Liver (tissue), 9 donors: Measurements from ENCODE around the gene ZNF569. TPM values are rescaled to one million over a fixed set of nuclear protein-coding genes. Genes with fewer than 3 reads are reported as not detected.
A peak's percentile ranks its signal among the peaks of the same experiment; 100 is the strongest.

Experiments
- DNase-seq: peaks from one replicate; pipeline ENCODE4 v3.0.0-alpha.2; 2017; ENCODE audit warnings: low spot score
- H3K27ac ChIP-seq, 2 donors: one replicate each; pipeline ENCODE4 v1.7.0; 2013; ENCODE audit warnings: inconsistent platforms in 2 of 2, low read length in 2 of 2, control low read depth in 1 of 2, low read depth in 1 of 2, mild to moderate bottlenecking in 1 of 2
- H3K27me3 ChIP-seq, 4 donors: one replicate each; pipeline versions ENCODE4 v1.6.1 to v1.7.0; 2013; ENCODE audit warnings: low read length in 3 of 4, inconsistent platforms in 1 of 4, mild to moderate bottlenecking in 1 of 4, moderate library complexity in 1 of 4; ENCODE audit not compliant: control insufficient read depth in 4 of 4, insufficient read depth in 4 of 4
- H3K36me3 ChIP-seq, 4 donors: one replicate each; pipeline versions ENCODE4 v1.6.1 to v1.7.0; 2013; ENCODE audit warnings: low read length in 3 of 4, mild to moderate bottlenecking in 3 of 4, low read depth in 1 of 4, moderate library complexity in 1 of 4; ENCODE audit not compliant: control insufficient read depth in 4 of 4, insufficient read depth in 3 of 4
- H3K4me1 ChIP-seq, 4 donors: one replicate each; pipeline versions ENCODE4 v1.6.1 to v1.7.0; 2013; ENCODE audit warnings: low read length in 3 of 4, mild to moderate bottlenecking in 3 of 4, moderate library complexity in 1 of 4; ENCODE audit not compliant: control insufficient read depth in 4 of 4, insufficient read depth in 4 of 4
- H3K4me3 ChIP-seq, 3 donors: one replicate each; pipeline versions ENCODE4 v1.6.1 to v1.7.0; 2013; ENCODE audit warnings: low read length in 3 of 3, control low read depth in 1 of 3, low read depth in 1 of 3, mild to moderate bottlenecking in 1 of 3
- H3K9ac ChIP-seq, 2 donors: one replicate each; pipeline ENCODE4 v1.7.0; 2013; ENCODE audit warnings: low read length in 2 of 2, mild to moderate bottlenecking in 2 of 2, moderate library complexity in 2 of 2, control low read depth in 1 of 2, low read depth in 1 of 2
- H3K9me3 ChIP-seq, 4 donors: one replicate each; pipeline versions ENCODE4 v1.6.1 to v1.7.0; 2013; ENCODE audit warnings: low read length in 3 of 4; ENCODE audit not compliant: control insufficient read depth in 4 of 4
- ATF3 ChIP-seq: IDR thresholded peaks from 2 replicates; pipeline ENCODE4 v1.6.1; 2016; ENCODE audit warnings: antibody characterized with exemption
- EGR1 ChIP-seq, 2 donors: IDR thresholded peaks; 2 replicates each; pipeline ENCODE4 v1.6.1; 2016 to 2018; ENCODE audit warnings: antibody characterized with exemption in 2 of 2, low read depth in 2 of 2
- FOXA1 ChIP-seq: IDR thresholded peaks from 2 replicates; pipeline ENCODE4 v1.6.1; 2016; ENCODE audit warnings: antibody characterized with exemption
- FOXA2 ChIP-seq: IDR thresholded peaks from 2 replicates; pipeline ENCODE4 v1.6.1; 2016; ENCODE audit warnings: antibody characterized with exemption
- GABPA ChIP-seq, 2 donors: IDR thresholded peaks in 1 of 2; conservative IDR thresholded peaks in 1 of 2; 2 replicates each; pipeline ENCODE4 v1.6.1; 2016; ENCODE audit warnings: antibody characterized with exemption in 2 of 2, mild to moderate bottlenecking in 1 of 2, moderate library complexity in 1 of 2
- HNF4G ChIP-seq: IDR thresholded peaks from 2 replicates; pipeline ENCODE4 v1.6.1; 2016; ENCODE audit warnings: antibody characterized with exemption
- MAX ChIP-seq: IDR thresholded peaks from 2 replicates; pipeline ENCODE4 v1.6.1; 2016; ENCODE audit warnings: antibody characterized with exemption
- RAD21 ChIP-seq, 2 donors: IDR thresholded peaks; 2 replicates each; pipeline ENCODE4 v1.6.1; 2016; ENCODE audit warnings: antibody characterized with exemption in 2 of 2, mild to moderate bottlenecking in 2 of 2
- RXRA ChIP-seq, 2 donors: IDR thresholded peaks; 2 replicates each; pipeline ENCODE4 v1.6.1; 2017 to 2018; ENCODE audit warnings: antibody characterized with exemption in 2 of 2, mild to moderate bottlenecking in 1 of 2
- YY1 ChIP-seq: IDR thresholded peaks from 2 replicates; pipeline ENCODE4 v1.6.1; 2016; ENCODE audit warnings: antibody characterized with exemption, mild to moderate bottlenecking
- WGBS: extraction: QIAGEN DNeasy Blood & Tissue Kit; methylation state at CpG from one replicate; pipeline ENCODE4 v1.1.7; 2013; 5-methylcytosine and 5-hydroxymethylcytosine counted together
- polyA plus RNA-seq, 2 donors: library from polyadenylated mRNA; stranded (reverse) in 1 of 2; unstranded in 1 of 2; fragments of 200-250 nt in 1 of 2; fragments of >200 nt in 1 of 2; fragmentation: Nextera tagmentation in 1 of 2; extraction: Ambion mirVana in 1 of 2; gene quantifications; one replicate each; pipeline versions ENCODE4 v1.2.1 to v1.2.3, GENCODE V29; 2013 to 2015
- total RNA-seq, 2 donors: library from RNA; depleted of rRNA; stranded (reverse); fragments of >200 nt; gene quantifications; one replicate each; pipeline ENCODE4 v1.2.3, GENCODE V29; 2014
- TF ChIP-seq, protein P1 (sequence below): IDR thresholded peaks from 2 replicates; pipeline ENCODE4 v1.6.1; 2016; ENCODE audit warnings: antibody characterized with exemption
- TF ChIP-seq, protein P2 (sequence below): fragments of 150-350 bp; IDR thresholded peaks from 2 replicates; pipeline ENCODE4 v1.5.1; 2017; ENCODE audit warnings: improper control_type of control experiment, low read depth, low read length; ENCODE audit not compliant: missing input control
- TF ChIP-seq, protein P3 (sequence below): IDR thresholded peaks from 2 replicates; pipeline ENCODE4 v1.6.1; 2016; ENCODE audit warnings: antibody characterized with exemption, mild to moderate bottlenecking
- donor health status: healthy.
- donor health status: healthy.
- donor health status: healthy.
- donor health status: healthy.
- donor health status: healthy.

ZNF569 gene
- total and polyA plus RNA-seq, 4 donors = 0.90 to 6.2 (median 1.3) TPM

- H3K4me3 ChIP-seq = peak overlapping the region; percentile 77 to 90 (median 80)
- H3K9me3 ChIP-seq = peaks cover 3 to 18% (median 14%) of the 10 kb centered on the region in 4 donors
- no peaks in the 10 kb centered on the region for H3K27me3 ChIP-seq
- WGBS = 39% methylated on average over 18 of the region's 18 CpGs
- no peak for DNase-seq
- H3K27ac ChIP-seq = peak overlapping the region; percentile 58 to 78
- peaks cover 4 to 29% (median 19%) of the 10 kb centered on the region in 4 donors for H3K36me3 ChIP-seq
- no peak for TF ChIP-seq FOXA1
- TF ChIP-seq YY1 = no peak
- TF ChIP-seq, protein P1, sequence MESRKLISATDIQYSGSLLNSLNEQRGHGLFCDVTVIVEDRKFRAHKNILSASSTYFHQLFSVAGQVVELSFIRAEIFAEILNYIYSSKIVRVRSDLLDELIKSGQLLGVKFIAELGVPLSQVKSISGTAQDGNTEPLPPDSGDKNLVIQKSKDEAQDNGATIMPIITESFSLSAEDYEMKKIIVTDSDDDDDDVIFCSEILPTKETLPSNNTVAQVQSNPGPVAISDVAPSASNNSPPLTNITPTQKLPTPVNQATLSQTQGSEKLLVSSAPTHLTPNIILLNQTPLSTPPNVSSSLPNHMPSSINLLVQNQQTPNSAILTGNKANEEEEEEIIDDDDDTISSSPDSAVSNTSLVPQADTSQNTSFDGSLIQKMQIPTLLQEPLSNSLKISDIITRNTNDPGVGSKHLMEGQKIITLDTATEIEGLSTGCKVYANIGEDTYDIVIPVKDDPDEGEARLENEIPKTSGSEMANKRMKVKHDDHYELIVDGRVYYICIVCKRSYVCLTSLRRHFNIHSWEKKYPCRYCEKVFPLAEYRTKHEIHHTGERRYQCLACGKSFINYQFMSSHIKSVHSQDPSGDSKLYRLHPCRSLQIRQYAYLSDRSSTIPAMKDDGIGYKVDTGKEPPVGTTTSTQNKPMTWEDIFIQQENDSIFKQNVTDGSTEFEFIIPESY = no peak
- TF ChIP-seq EGR1 (IDR thresholded peaks at IDR 0.05; ENCODE audit: low read depth in 2 of 2) = no peak
- TF ChIP-seq HNF4G = no peak
- TF ChIP-seq GABPA (IDR thresholded peaks at IDR 0.05 in 1 of 2, conservative IDR thresholded peaks at IDR 0.05 in 1 of 2) = no peak
- peaks cover 0 to 25% (median 13%) of the 10 kb centered on the region in 4 donors for H3K4me1 ChIP-seq
- H3K9ac ChIP-seq = no peak overlapping the region
Measured at GRCh38 chr19:37467608-37468090, 405 bp upstream of the ZNF569 start.

DNA sequence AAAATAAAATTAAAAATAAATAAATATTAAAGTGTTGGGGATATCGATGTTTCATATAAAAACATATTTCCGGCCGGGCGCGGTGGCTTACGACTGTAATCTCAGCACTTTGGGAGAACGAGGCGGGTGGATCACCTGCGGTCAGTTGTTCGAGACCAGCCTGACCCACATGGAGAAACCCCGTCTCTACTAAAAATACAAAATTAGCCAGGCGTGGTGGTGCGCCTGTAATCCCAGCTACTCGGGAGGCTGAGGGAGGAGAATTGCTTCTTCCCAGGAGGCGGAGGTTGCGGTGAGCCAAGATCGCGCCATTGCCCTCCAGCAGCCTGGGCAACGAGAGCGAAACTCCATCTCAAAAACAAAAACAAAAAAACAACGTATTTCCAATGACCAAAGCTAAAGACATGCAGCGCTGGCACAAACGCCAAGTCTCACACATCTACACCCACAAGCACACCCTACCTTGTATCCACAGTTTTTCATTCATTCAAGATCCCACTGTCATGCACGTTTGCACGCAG is 907 bp downstream of the ZNF569 start:
- H3K36me3 ChIP-seq = peaks cover 4 to 36% (median 27%) of the 10 kb centered on the region in 4 donors
- no peak for DNase-seq
- H3K4me1 ChIP-seq = peaks cover 0 to 25% (median 13%) of the 10 kb centered on the region in 4 donors
- peak overlapping the region; percentile 58 to 78 for H3K27ac ChIP-seq
- peak overlapping the region; percentile 11 to 62 for H3K9ac ChIP-seq
- H3K4me3 ChIP-seq = peak overlapping the region; percentile 77 to 90 (median 80)
- peaks cover 7 to 26% (median 21%) of the 10 kb centered on the region in 4 donors for H3K9me3 ChIP-seq
- 38% methylated on average over 25 of the region's 25 CpGs for WGBS
- H3K27me3 ChIP-seq = no peaks in the 10 kb centered on the region
- TF ChIP-seq RAD21 (IDR thresholded peaks at IDR 0.05) (no peak), EGR1 (IDR thresholded peaks at IDR 0.05; ENCODE audit: low read depth in 2 of 2) (no peak), RXRA (IDR thresholded peaks at IDR 0.05) (no peak), YY1 (no peak), MAX (no peak), FOXA2 (no peak)
- TF ChIP-seq, protein P2, sequence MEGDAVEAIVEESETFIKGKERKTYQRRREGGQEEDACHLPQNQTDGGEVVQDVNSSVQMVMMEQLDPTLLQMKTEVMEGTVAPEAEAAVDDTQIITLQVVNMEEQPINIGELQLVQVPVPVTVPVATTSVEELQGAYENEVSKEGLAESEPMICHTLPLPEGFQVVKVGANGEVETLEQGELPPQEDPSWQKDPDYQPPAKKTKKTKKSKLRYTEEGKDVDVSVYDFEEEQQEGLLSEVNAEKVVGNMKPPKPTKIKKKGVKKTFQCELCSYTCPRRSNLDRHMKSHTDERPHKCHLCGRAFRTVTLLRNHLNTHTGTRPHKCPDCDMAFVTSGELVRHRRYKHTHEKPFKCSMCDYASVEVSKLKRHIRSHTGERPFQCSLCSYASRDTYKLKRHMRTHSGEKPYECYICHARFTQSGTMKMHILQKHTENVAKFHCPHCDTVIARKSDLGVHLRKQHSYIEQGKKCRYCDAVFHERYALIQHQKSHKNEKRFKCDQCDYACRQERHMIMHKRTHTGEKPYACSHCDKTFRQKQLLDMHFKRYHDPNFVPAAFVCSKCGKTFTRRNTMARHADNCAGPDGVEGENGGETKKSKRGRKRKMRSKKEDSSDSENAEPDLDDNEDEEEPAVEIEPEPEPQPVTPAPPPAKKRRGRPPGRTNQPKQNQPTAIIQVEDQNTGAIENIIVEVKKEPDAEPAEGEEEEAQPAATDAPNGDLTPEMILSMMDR = no peak

DNA sequence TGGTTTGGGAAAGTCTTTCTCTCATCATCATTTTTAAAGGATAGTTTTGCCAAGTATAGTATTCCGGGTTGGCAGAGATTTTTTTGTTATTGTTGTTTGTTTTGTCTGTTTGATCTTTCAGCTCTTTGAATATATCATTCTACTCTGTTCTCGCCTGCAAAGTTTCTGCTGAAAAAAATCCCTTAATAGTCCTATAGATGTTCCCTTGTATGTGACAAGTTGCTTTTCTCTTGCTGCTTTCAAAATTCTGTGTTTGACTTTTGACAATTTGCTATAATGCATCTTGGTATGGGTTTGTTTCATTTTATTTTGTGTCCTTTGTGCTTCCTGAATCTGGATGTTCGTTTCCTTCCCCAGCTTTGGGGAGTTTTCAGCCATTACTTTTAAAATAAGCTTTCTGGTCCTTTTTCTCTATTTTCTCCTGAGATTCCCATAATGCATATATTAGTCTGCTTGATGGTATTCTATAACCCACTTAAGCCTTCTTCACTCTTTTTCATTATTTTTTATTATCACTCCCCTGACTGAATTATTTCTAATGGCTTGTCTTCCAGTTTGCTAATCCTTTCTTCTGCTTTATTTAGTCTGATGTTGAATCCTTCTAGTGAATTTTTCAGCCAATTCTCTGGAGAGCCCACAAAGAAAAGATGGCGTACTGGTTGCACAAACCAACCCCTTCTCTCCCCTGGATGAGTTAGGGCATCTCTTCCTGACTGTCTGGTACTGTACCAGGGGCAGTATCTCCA is 14.6 kb downstream of the ZNF569 start:
- H3K9ac ChIP-seq = no peak overlapping the region
- 97% methylated on average over 4 of the region's 4 CpGs for WGBS
- H3K9me3 ChIP-seq = peaks cover 36 to 91% (median 64%) of the 10 kb centered on the region in 4 donors
- peak overlapping the region in 2 of 3 donors; percentile 62 to 74 for H3K4me3 ChIP-seq
- H3K4me1 ChIP-seq = no peaks in the 10 kb centered on the region
- H3K27ac ChIP-seq = no peak overlapping the region
- H3K27me3 ChIP-seq = no peaks in the 10 kb centered on the region
- DNase-seq = no peak
- H3K36me3 ChIP-seq = peaks cover 3 to 33% (median 23%) of the 10 kb centered on the region in 4 donors
- no peak for TF ChIP-seq HNF4G
- no peak for TF ChIP-seq ATF3
- no peak for TF ChIP-seq MAX
- TF ChIP-seq FOXA1 = no peak
- TF ChIP-seq YY1 = no peak
- TF ChIP-seq, protein P2 = no peak
- TF ChIP-seq, protein P3, sequence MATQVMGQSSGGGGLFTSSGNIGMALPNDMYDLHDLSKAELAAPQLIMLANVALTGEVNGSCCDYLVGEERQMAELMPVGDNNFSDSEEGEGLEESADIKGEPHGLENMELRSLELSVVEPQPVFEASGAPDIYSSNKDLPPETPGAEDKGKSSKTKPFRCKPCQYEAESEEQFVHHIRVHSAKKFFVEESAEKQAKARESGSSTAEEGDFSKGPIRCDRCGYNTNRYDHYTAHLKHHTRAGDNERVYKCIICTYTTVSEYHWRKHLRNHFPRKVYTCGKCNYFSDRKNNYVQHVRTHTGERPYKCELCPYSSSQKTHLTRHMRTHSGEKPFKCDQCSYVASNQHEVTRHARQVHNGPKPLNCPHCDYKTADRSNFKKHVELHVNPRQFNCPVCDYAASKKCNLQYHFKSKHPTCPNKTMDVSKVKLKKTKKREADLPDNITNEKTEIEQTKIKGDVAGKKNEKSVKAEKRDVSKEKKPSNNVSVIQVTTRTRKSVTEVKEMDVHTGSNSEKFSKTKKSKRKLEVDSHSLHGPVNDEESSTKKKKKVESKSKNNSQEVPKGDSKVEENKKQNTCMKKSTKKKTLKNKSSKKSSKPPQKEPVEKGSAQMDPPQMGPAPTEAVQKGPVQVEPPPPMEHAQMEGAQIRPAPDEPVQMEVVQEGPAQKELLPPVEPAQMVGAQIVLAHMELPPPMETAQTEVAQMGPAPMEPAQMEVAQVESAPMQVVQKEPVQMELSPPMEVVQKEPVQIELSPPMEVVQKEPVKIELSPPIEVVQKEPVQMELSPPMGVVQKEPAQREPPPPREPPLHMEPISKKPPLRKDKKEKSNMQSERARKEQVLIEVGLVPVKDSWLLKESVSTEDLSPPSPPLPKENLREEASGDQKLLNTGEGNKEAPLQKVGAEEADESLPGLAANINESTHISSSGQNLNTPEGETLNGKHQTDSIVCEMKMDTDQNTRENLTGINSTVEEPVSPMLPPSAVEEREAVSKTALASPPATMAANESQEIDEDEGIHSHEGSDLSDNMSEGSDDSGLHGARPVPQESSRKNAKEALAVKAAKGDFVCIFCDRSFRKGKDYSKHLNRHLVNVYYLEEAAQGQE = no peak
